ENCODE measurements around the gene MASP1. TPM values are rescaled to one million over a fixed set of nuclear protein-coding genes. Genes with fewer than 3 reads are reported as not detected.

Gene MASP1
- total and polyA plus RNA-seq, 7 experiments from 2014 or later = not detected

- CTCF ChIA-PET = interaction anchor here (0.6 to 0.7 kb wide), 2 partner anchors 22 to 1169 kb away, joined by 3 read pairs; no protein-coding TSS in a partner anchor
- no peaks in the 10 kb centered on the region for H3K4me1 ChIP-seq (ENCODE audit: control insufficient read depth in 2 of 2, insufficient read depth in 2 of 2, low read length in 2 of 2)
- intact Hi-C loops (cut with micrococcal nuclease) = no loop called here
Measured at GRCh38 chr3:187186801-187187421, 104.6 kb downstream of the MASP1 start.

GRCh38 chr3:187186375-187186774 lies 105.2 kb downstream of the MASP1 start:
- ATAC-seq (no peak), DNase-seq (no peak)
- Mint-ChIP-seq H3K27ac (no peak overlapping the region), H3K27me3 (peaks cover 10 to 40% (median 30%) of the 10 kb centered on the region in 5 donors), H3K4me3 (no peak overlapping the region), H3K36me3 (peaks cover 0 to 7% (median 0%) of the 10 kb centered on the region in 5 donors), H3K4me1 (peaks cover 0 to 9% (median 0%) of the 10 kb centered on the region in 7 donors), H3K9me3 (peaks cover 0 to 9% (median 2%) of the 10 kb centered on the region in 11 donors)
- no peaks in the 10 kb centered on the region for H3K4me1 ChIP-seq (ENCODE audit: control insufficient read depth in 2 of 2, insufficient read depth in 2 of 2, low read length in 2 of 2)
- no peaks in the 10 kb centered on the region for H3K9me3 ChIP-seq (ENCODE audit: control insufficient read depth in 2 of 3, low read length in 3 of 3)
- H3K27me3 ChIP-seq (ENCODE audit: control insufficient read depth in 2 of 2, insufficient read depth in 2 of 2, low read length in 2 of 2) = no peaks in the 10 kb centered on the region
- no peak overlapping the region for H3K4me3 ChIP-seq (ENCODE audit: low read length)
- no peaks in the 10 kb centered on the region for H3K36me3 ChIP-seq (ENCODE audit: control insufficient read depth in 2 of 3, insufficient read depth in 3 of 3, low read length in 3 of 3)
- POLR2A ChIA-PET = no interaction called here
- CTCF ChIA-PET = interaction anchor here (0.6 to 0.7 kb wide), 2 partner anchors 21 to 1169 kb away, joined by 3 read pairs; no protein-coding TSS in a partner anchor
- intact Hi-C loops (cut with micrococcal nuclease) = no loop called here
- H3K27ac ChIP-seq (ENCODE audit: low read depth, low read length) = no peak overlapping the region

More at GRCh38 chr3:187186801-187187421, 104.6 kb downstream of the MASP1 start:
- Mint-ChIP-seq H3K4me1 (peaks cover 0 to 9% (median 0%) of the 10 kb centered on the region in 7 donors), H3K36me3 (peaks cover 0 to 7% (median 0%) of the 10 kb centered on the region in 5 donors), H3K9me3 (peaks cover 0 to 9% (median 2%) of the 10 kb centered on the region in 11 donors), H3K27me3 (peaks cover 10 to 46% (median 33%) of the 10 kb centered on the region in 5 donors), H3K4me3 (no peak overlapping the region), H3K27ac (no peak overlapping the region)
- Histone ChIP-seq H3K36me3 (ENCODE audit: control insufficient read depth in 2 of 3, insufficient read depth in 3 of 3, low read length in 3 of 3) (no peaks in the 10 kb centered on the region), H3K27me3 (ENCODE audit: control insufficient read depth in 2 of 2, insufficient read depth in 2 of 2, low read length in 2 of 2) (no peaks in the 10 kb centered on the region), H3K9me3 (ENCODE audit: control insufficient read depth in 2 of 3, low read length in 3 of 3) (no peaks in the 10 kb centered on the region), H3K27ac (ENCODE audit: low read depth, low read length) (no peak overlapping the region), H3K4me3 (ENCODE audit: low read length) (no peak overlapping the region)
- no peak for DNase-seq
- POLR2A ChIA-PET = no interaction called here
- no peak for ATAC-seq

GRCh38 chr3:187185759-187186158 lies 105.8 kb downstream of the MASP1 start:
- H3K4me1 Mint-ChIP-seq = peaks cover 0 to 9% (median 0%) of the 10 kb centered on the region in 7 donors
- ATAC-seq = no peak
- H3K4me3 ChIP-seq (ENCODE audit: low read length) = no peak overlapping the region
- peaks cover 0 to 7% (median 0%) of the 10 kb centered on the region in 5 donors for H3K36me3 Mint-ChIP-seq
- H3K9me3 Mint-ChIP-seq = peaks cover 0 to 9% (median 2%) of the 10 kb centered on the region in 11 donors
- H3K27ac ChIP-seq (ENCODE audit: low read depth, low read length) = no peak overlapping the region
- H3K4me1 ChIP-seq (ENCODE audit: control insufficient read depth in 2 of 2, insufficient read depth in 2 of 2, low read length in 2 of 2) = no peaks in the 10 kb centered on the region
- DNase-seq = no peak
- no peaks in the 10 kb centered on the region for H3K27me3 ChIP-seq (ENCODE audit: control insufficient read depth in 2 of 2, insufficient read depth in 2 of 2, low read length in 2 of 2)
- ChIA-PET POLR2A (no interaction called here), CTCF (no interaction called here)
- H3K4me3 Mint-ChIP-seq = no peak overlapping the region
- H3K27ac Mint-ChIP-seq = no peak overlapping the region
- intact Hi-C loops (cut with micrococcal nuclease) = no loop called here
- H3K27me3 Mint-ChIP-seq = peaks cover 10 to 34% (median 25%) of the 10 kb centered on the region in 5 donors
- no peaks in the 10 kb centered on the region for H3K36me3 ChIP-seq (ENCODE audit: control insufficient read depth in 2 of 3, insufficient read depth in 3 of 3, low read length in 3 of 3)
- H3K9me3 ChIP-seq (ENCODE audit: control insufficient read depth in 2 of 3, low read length in 3 of 3) = no peaks in the 10 kb centered on the region

Other genes with a start within 250 kb of the MASP1 start
- gene RPL39L, start 152.2 kb downstream of the MASP1 start, total RNA-seq = 10 to 100 TPM in 1 of 5 experiments, 1 to 10 TPM in 2, under 1 TPM in 1, not detected in 1; 0.81 to 14.0 (median 2.8) TPM
- gene RPL39L, start 152.2 kb downstream of the MASP1 start, polyA plus RNA-seq = 1 to 10 TPM; 3.0 to 4.0 TPM
- not detected for gene RTP1, start 94.3 kb downstream of the MASP1 start, total RNA-seq
- gene RTP1, start 94.3 kb downstream of the MASP1 start, polyA plus RNA-seq = not detected
- gene RTP4, start 76.6 kb upstream of the MASP1 start, total RNA-seq = 10 to 100 TPM in 1 of 5 experiments, 1 to 10 TPM in 4; 1.6 to 23.1 (median 5.5) TPM
- gene RTP4, start 76.6 kb upstream of the MASP1 start, polyA plus RNA-seq = 10 to 100 TPM in 1 of 2 donors, 1 to 10 TPM in 1; 7.3 to 13.3 TPM

Data from naive thymus-derived CD4-positive, alpha-beta T cell (primary cell).